K562 (cell line): ENCODE data around the gene CBFA2T3. TPM values are rescaled to one million over a fixed set of nuclear protein-coding genes. Genes with fewer than 3 reads are reported as not detected.

Source experiments
- BCOR ChIP-seq: fragments of 450-650 bp; IDR thresholded peaks from 2 replicates; pipeline ENCODE4 v1.6.1; 2016
- C11orf30 ChIP-seq: fragments of 450-650 bp; IDR thresholded peaks from 2 replicates; pipeline ENCODE4 v1.6.1; 2016; ENCODE audit warnings: low read depth, mild to moderate bottlenecking
- CGGBP1 ChIP-seq: fragments of 250-450 bp; sonication (Bioruptor Pico); IDR thresholded peaks from 2 replicates; pipeline ENCODE4 v1.9.0; 2021; ENCODE audit warnings: mild to moderate bottlenecking
- CHD4 ChIP-seq: fragments of 200-600 bp; sonication (generic); IDR thresholded peaks from 3 replicates; pipeline ENCODE4 v1.6.1; 2012; ENCODE audit warnings: low read depth, mild to moderate bottlenecking, mixed read lengths, low read length, inconsistent platforms; ENCODE audit not compliant: insufficient read depth, insufficient replicate concordance, poor library complexity, severe bottlenecking
- EGR1 ChIP-seq: fragments of 450-650 bp; conservative IDR thresholded peaks from 2 replicates; pipeline ENCODE4 v1.6.1; 2017; ENCODE audit warnings: mild to moderate bottlenecking
- FOXJ2 ChIP-seq: fragments of 200-800 bp; sonication (Bioruptor generic); IDR thresholded peaks from 2 replicates; pipeline ENCODE4 v1.6.1; 2016; ENCODE audit warnings: missing genetic modification characterization, missing compliant biosample characterization
- HINFP ChIP-seq: fragments of 450-650 bp; conservative IDR thresholded peaks from 2 replicates; pipeline ENCODE4 v1.6.1; 2016; ENCODE audit warnings: missing genetic modification characterization, low read depth, mild to moderate bottlenecking, control low read depth, missing compliant biosample characterization
- IFI16 ChIP-seq: fragments of 250-450 bp; sonication (Bioruptor Pico); IDR thresholded peaks from 2 replicates; pipeline ENCODE4 v2.1.2; 2022; ENCODE audit warnings: mild to moderate bottlenecking, inconsistent platforms
- IRF1 ChIP-seq: sonication (generic); formaldehyde crosslinking; IDR thresholded peaks from 2 replicates; pipeline ENCODE4 v1.8.0; 2022; ENCODE audit warnings: missing genetic modification reagents, mild to moderate bottlenecking, borderline replicate concordance
- IRF2 ChIP-seq: sonication (generic); formaldehyde crosslinking; IDR thresholded peaks from 2 replicates; pipeline ENCODE4 v1.8.1; 2022; ENCODE audit warnings: mild to moderate bottlenecking, missing genetic modification reagents
- KDM1A ChIP-seq, 2 experiments: fragments of 450-650 bp; IDR thresholded peaks; 2 replicates each; pipeline ENCODE4 v1.6.1; 2016; ENCODE audit warnings: mild to moderate bottlenecking in 2 of 2
- NBN ChIP-seq: fragments of 450-650 bp; IDR thresholded peaks from 2 replicates; pipeline ENCODE4 v1.6.1; 2016; ENCODE audit warnings: low read depth, mild to moderate bottlenecking
- NEUROD1 ChIP-seq: fragments of 150-350 bp; IDR thresholded peaks from 2 replicates; pipeline ENCODE4 v1.6.1; 2014; ENCODE audit warnings: borderline replicate concordance, low read length, low read depth; ENCODE audit not compliant: partially characterized antibody
- OTX1 ChIP-seq: fragments of 450-650 bp; formaldehyde crosslinking; IDR thresholded peaks from 2 replicates; pipeline ENCODE4 v1.4.0; 2022; ENCODE audit warnings: mild to moderate bottlenecking
- PHF20 ChIP-seq: fragments of 450-650 bp; IDR thresholded peaks from 2 replicates; pipeline ENCODE4 v1.6.1; 2018; ENCODE audit not compliant: partially characterized antibody
- PTBP1 ChIP-seq: fragments of 200-400 bp; formaldehyde crosslinking; IDR thresholded peaks from 2 replicates; pipeline ENCODE4 v1.6.1; 2017; ENCODE audit warnings: low read depth, low read length
- RBFOX2 ChIP-seq: fragments of 200-400 bp; formaldehyde crosslinking; IDR thresholded peaks from 2 replicates; pipeline ENCODE4 v1.6.1; 2017; ENCODE audit warnings: low read depth, mild to moderate bottlenecking, low read length, moderate library complexity
- RBM34 ChIP-seq: fragments of 200-400 bp; formaldehyde crosslinking; IDR thresholded peaks from 2 replicates; pipeline ENCODE4 v1.6.1; 2018; ENCODE audit warnings: low read length, borderline replicate concordance; ENCODE audit not compliant: insufficient read depth
- SMARCA5 ChIP-seq: fragments of 450-650 bp; IDR thresholded peaks from 2 replicates; pipeline ENCODE4 v1.6.1; 2016
- THRB ChIP-seq: fragments of 450-650 bp; formaldehyde crosslinking; conservative IDR thresholded peaks from 2 replicates; pipeline ENCODE4 v1.4.0; 2022; ENCODE audit warnings: mild to moderate bottlenecking, missing genetic modification characterization
- XRCC3 ChIP-seq: fragments of 450-650 bp; IDR thresholded peaks from 2 replicates; pipeline ENCODE4 v1.6.1; 2017; ENCODE audit warnings: mild to moderate bottlenecking, moderate library complexity
- ZBTB33 ChIP-seq: sonication (generic); formaldehyde crosslinking; IDR thresholded peaks from 2 replicates; pipeline ENCODE4 v1.8.1; 2023; ENCODE audit warnings: mild to moderate bottlenecking, missing genetic modification reagents
- ZNF436 ChIP-seq: fragments of 250-450, 450-650 bp; sonication (Bioruptor Pico); formaldehyde crosslinking; IDR thresholded peaks from 2 replicates; pipeline ENCODE4 v1.7.0; 2020; ENCODE audit warnings: mild to moderate bottlenecking
- ZNF699 ChIP-seq: fragments of 250-450 bp; sonication (Bioruptor Pico); IDR thresholded peaks from 2 replicates; pipeline ENCODE4 v1.8.0; 2021; ENCODE audit warnings: mild to moderate bottlenecking, moderate library complexity; ENCODE audit not compliant: insufficient replicate concordance
- polyA plus RNA-seq, 8 experiments: library from polyadenylated mRNA; depleted of rRNA in 4 of 8; stranded (reverse) in 5 of 8; unstranded in 3 of 8; fragments of >200 nt; fragmentation: Nextera tagmentation in 2 of 8; fragmentation: Illumina TruSeq in 1 of 8; extraction: Ambion mirVana in 2 of 8; extraction: Trizol in 1 of 8; gene quantifications; 2 replicates each; pipeline versions ENCODE4 v1.2.1 to v1.2.3, GENCODE V29; 2011 to 2014; ENCODE audit warnings: inconsistent platforms in 1 of 8, missing spikeins in 1 of 8
- total RNA-seq, 7 experiments: library from RNA; depleted of rRNA in 6 of 7; stranded (reverse); fragments of >200 nt in 6 of 7; fragmentation: Illumina TruSeq in 2 of 7; extraction: Trizol in 2 of 7; gene quantifications; 2 replicates each; pipeline versions ENCODE4 v1.2.1 to v1.2.3, GENCODE V29; 2011 to 2021; ENCODE audit warnings: low replicate concordance in 1 of 7

The CBFA2T3 gene
- total and polyA plus RNA-seq, 9 of the 15 experiments (the other 6 are each of a cell fraction or from before 2014, with no cell fraction given), result 2.3 to 145 (median 6.7) TPM

- TF ChIP-seq CGGBP1 (CRISPR knock-in tag) (no peak), SMARCA5 (peak; percentile 87), NEUROD1 (no peak), EGR1 (peak; percentile 67), PHF20 (no peak), IRF2 (no peak), OTX1 (CRISPR knock-in tag) (no peak), IRF1 (CRISPR knock-in tag) (no peak), RBM34 (no peak), BCOR (peak; percentile 78), IFI16 (CRISPR knock-in tag) (no peak), ZNF436 (CRISPR knock-in tag) (peak; percentile 92), RBFOX2 (peak; percentile 61), NBN (no peak), THRB (CRISPR knock-in tag) (no peak), KDM1A (IDR thresholded peaks at IDR 0.05) (peak in 1 of 2 experiments; percentile 57; a peak in 2 of 4 replicates), CHD4 (no peak), FOXJ2 (tag) (no peak), ZBTB33 (CRISPR knock-in tag) (0 out of 2 replicates have a peak, but pooled peaks have one; percentile 47), XRCC3 (no peak), ZNF699 (CRISPR knock-in tag) (no peak), PTBP1 (peak; percentile 71; the same call in 1 of the 2 replicates), C11orf30 (no peak), HINFP (tag) (no peak)
These were observed 5.5 kb downstream of the CBFA2T3 start (continued) for GRCh38 chr16:88971371-88972097.
